Mesothelial cell of epicardium (in vitro differentiated cells): Measurements from ENCODE around the gene WDR1. TPM values are rescaled to one million over a fixed set of nuclear protein-coding genes. Genes with fewer than 3 reads are reported as not detected.

Experiments used
- DNase-seq, 2 experiments: peaks; one replicate each; pipeline ENCODE4 v3.0.0; 2021; ENCODE audit warnings: low spot score in 2 of 2; ENCODE audit not compliant: unreplicated experiment in 2 of 2
- H3K27ac Mint-ChIP-seq: 2 replicates; pipeline ENCODE4 v1.8.0; 2021; ENCODE audit warnings: mixed read lengths
- H3K27me3 Mint-ChIP-seq: 2 replicates; pipeline ENCODE4 v1.8.0; 2021; ENCODE audit warnings: low read depth, mixed read lengths
- H3K36me3 Mint-ChIP-seq: 2 replicates; pipeline ENCODE4 v1.8.0; 2021; ENCODE audit warnings: mixed read lengths
- H3K4me1 Mint-ChIP-seq: 2 replicates; pipeline ENCODE4 v1.8.0; 2021; ENCODE audit warnings: mixed read lengths
- H3K4me3 Mint-ChIP-seq: 2 replicates; pipeline ENCODE4 v1.8.0; 2021; ENCODE audit warnings: mild to moderate bottlenecking, moderate library complexity, mixed read lengths
- H3K9me3 Mint-ChIP-seq: 2 replicates; pipeline ENCODE4 v1.8.0; 2021; ENCODE audit warnings: mixed read lengths
- CTCF ChIP-seq: fragments of 200-600 bp; sonication (generic); IDR thresholded peaks from one replicate; pipeline ENCODE4 v1.5.0; 2021; ENCODE audit warnings: antibody characterized with exemption; ENCODE audit not compliant: unreplicated experiment
- total RNA-seq: library from RNA; stranded (reverse); gene quantifications from 3 replicates; pipeline ENCODE4 v1.2.1, GENCODE V29; 2021

WDR1 gene
- total RNA-seq, 1 donor from 2014 or later = 229 TPM

DNA sequence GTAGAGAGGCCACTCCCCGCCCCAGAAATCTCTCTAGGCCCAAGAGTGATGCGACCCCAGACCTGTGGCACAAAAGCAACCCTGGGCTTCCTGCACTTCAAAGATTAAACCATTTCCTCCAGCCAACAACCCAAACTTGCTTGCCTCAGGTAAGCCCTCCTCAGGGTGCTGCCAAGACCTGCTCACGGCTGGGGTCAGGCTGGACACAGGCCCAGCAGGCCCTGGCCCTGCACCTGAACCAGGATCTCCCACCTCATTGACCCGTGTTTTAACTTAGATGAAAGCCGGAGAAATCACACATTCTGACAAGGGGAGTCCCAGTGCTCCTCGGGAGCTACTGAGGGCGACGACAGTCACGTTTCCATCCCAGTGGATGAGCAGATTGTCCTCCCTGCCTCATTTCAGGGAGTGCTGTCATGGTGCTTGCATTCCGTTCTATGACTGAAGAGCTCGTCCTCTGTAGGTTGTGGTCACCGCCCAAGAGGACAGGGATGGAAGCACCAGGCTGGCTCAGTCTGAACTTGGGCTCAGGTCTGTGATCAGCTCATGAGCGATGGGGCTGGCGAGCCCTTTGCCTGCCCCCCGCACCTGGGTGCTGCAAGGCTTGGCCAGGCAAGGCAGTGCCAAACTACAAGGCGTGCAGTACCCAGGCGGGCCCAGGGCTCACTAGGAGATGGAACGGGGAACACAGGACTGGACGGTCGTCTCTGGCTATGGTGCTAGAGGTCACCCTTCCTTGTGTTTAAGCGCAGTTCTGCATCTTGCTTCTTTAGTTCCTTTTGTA is 25.9 kb downstream of the WDR1 start:
- Mint-ChIP-seq H3K27me3 (no peaks in the 10 kb centered on the region), H3K9me3 (no peaks in the 10 kb centered on the region), H3K4me1 (peaks cover 21% of the 10 kb centered on the region), H3K27ac (no peak overlapping the region), H3K4me3 (no peak overlapping the region), H3K36me3 (peaks cover 40% of the 10 kb centered on the region)
- DNase-seq = no peak
- no peak for TF ChIP-seq CTCF

- peaks cover 45% of the 10 kb centered on the region for H3K36me3 Mint-ChIP-seq
- no peak overlapping the region for H3K4me3 Mint-ChIP-seq
- H3K4me1 Mint-ChIP-seq = peaks cover 21% of the 10 kb centered on the region
- H3K27me3 Mint-ChIP-seq = no peaks in the 10 kb centered on the region
- DNase-seq = no peak
- no peak for TF ChIP-seq CTCF
- no peaks in the 10 kb centered on the region for H3K9me3 Mint-ChIP-seq
- H3K27ac Mint-ChIP-seq = no peak overlapping the region
These were observed 27.3 kb downstream of the WDR1 start for GRCh38 chr4:10089346-10089745.

- Mint-ChIP-seq H3K4me1 (peaks cover 12% of the 10 kb centered on the region), H3K4me3 (no peak overlapping the region), H3K36me3 (peaks cover 37% of the 10 kb centered on the region), H3K27ac (no peak overlapping the region), H3K27me3 (no peaks in the 10 kb centered on the region), H3K9me3 (no peaks in the 10 kb centered on the region)
- no peak for TF ChIP-seq CTCF
- DNase-seq = no peak
These were observed 28.2 kb downstream of the WDR1 start for GRCh38 chr4:10088135-10089010.

GRCh38 chr4:10087152-10087791 is 29.3 kb downstream of the WDR1 start:
- H3K27me3 Mint-ChIP-seq = no peaks in the 10 kb centered on the region

More at GRCh38 chr4:10087152-10087791, 29.3 kb downstream of the WDR1 start:
- TF ChIP-seq CTCF = no peak
- Mint-ChIP-seq H3K36me3 (peaks cover 34% of the 10 kb centered on the region), H3K27ac (no peak overlapping the region), H3K4me3 (no peak overlapping the region), H3K9me3 (no peaks in the 10 kb centered on the region), H3K4me1 (peaks cover 1% of the 10 kb centered on the region)
- DNase-seq = no peak
